Cardiac fibroblast (primary cell): Measurements from ENCODE around the gene SLC31A1.
"Not testable (repeated sequence)": the region's sequence is repeated elsewhere in the genome, so short reads cannot be mapped to it uniquely, and the experiment has no call there.

Experiments
- DNase-seq, 2 donors: peaks; one replicate each; pipeline versions ENCODE4 v3.0.0 to v3.0.0-alpha.2; 2010; ENCODE audit warnings: low read depth in 2 of 2
- H3K4me3 ChIP-seq, 2 donors: replicated peaks in 1 of 2; 1 replicate in 1 of 2; 2 replicates in 1 of 2; pipeline ENCODE4 v1.5.1; 2011; ENCODE audit warnings: low read depth in 2 of 2, low read length in 2 of 2, mild to moderate bottlenecking in 2 of 2, moderate library complexity in 1 of 2
- TF ChIP-seq, protein P1 (sequence below): IDR thresholded peaks from one replicate; pipeline ENCODE4 v1.5.1; 2011; ENCODE audit warnings: low read depth, mild to moderate bottlenecking, low read length, inconsistent platforms

The SLC31A1 gene

DNA sequence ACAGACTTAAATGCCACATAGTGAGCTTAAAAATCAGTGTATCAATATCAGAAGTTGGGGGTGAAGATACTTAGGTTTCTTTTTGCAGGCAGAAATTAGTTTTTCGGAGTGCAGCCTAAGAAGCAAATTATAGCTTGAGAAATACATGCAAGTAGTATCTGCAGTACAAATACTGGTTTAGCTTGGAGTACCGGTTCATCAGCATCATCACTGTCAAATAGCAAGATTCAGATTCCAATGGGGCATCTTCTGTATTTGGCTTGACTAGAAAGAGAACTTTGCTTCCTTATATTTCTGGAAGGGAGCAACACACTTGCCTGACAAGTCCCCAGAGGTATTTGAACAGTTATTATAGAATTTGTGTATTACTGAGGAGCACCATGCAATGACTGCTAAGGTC is 19.8 kb downstream of the SLC31A1 start:
- H3K4me3 ChIP-seq, result no peak overlapping the region
- no peak for DNase-seq
- TF ChIP-seq, protein P1, sequence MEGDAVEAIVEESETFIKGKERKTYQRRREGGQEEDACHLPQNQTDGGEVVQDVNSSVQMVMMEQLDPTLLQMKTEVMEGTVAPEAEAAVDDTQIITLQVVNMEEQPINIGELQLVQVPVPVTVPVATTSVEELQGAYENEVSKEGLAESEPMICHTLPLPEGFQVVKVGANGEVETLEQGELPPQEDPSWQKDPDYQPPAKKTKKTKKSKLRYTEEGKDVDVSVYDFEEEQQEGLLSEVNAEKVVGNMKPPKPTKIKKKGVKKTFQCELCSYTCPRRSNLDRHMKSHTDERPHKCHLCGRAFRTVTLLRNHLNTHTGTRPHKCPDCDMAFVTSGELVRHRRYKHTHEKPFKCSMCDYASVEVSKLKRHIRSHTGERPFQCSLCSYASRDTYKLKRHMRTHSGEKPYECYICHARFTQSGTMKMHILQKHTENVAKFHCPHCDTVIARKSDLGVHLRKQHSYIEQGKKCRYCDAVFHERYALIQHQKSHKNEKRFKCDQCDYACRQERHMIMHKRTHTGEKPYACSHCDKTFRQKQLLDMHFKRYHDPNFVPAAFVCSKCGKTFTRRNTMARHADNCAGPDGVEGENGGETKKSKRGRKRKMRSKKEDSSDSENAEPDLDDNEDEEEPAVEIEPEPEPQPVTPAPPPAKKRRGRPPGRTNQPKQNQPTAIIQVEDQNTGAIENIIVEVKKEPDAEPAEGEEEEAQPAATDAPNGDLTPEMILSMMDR, result no peak

DNA sequence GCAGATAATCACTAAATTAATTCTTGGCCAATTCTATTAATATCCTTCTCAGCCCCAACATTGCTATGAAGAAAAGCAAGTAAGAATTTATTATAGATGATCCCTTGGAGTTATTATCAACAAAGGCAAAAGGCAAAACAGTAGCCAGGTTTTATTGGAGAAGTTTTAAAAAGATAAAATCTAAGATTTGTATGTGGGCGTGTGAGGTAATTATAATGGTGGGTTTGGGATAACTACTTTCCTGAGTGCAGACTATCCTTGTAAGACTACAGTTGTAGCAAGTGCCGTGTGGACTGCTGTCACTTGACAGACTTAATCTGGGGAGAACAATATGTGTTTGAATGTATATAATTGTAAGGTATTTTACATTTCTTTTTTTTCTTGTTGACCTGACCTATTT is 23.2 kb downstream of the SLC31A1 start:
- no peak overlapping the region for H3K4me3 ChIP-seq
- TF ChIP-seq, protein P1, result no peak
- DNase-seq, result no peak

DNA sequence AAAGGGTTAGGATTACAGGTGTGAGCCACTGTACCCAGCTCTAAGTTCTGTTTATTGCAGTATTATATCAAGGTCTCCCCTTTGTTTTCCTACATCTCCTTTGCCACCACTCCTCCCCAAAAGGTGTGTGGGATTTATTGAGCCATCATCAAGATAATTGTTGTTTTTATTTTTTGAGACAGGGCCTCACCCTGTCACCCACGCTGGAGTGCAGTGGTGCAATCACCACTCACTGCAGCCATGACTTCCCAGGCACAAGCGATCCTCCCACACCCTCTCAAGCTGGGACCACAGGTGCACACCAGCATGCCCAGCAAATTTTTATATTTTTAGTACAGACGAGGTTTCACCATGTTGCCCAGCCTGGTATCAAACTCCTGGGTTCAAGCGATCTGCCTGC is 24.6 kb downstream of the SLC31A1 start:
- no peak for DNase-seq
- no peak overlapping the region for H3K4me3 ChIP-seq
- TF ChIP-seq, protein P1, result no peak

GRCh38 chr9:113246928-113247327 is 25.6 kb downstream of the SLC31A1 start:
- DNase-seq, result no peak
- H3K4me3 ChIP-seq, result no peak overlapping the region
- TF ChIP-seq, protein P1, result no peak

DNA sequence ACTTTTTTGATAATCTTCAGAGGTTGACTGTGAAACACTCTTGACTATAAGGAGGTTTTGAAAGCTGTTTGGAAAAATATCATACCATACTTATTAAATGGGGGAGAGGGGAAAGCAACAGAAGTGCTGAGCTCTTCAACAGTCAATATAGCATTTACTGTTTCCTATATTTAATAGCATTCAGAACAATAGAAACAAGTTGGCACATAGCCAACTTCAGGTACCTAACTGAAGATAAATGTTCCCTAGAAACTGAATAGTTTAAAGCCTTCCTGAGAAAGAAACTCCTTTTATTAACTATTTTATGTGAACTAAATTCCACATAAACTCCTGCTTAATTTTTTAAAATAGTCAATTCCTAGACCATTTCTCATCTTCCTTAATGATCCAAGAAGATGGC is 26.3 kb downstream of the SLC31A1 start:
- TF ChIP-seq, protein P1, result no peak
- DNase-seq, result no peak

DNA sequence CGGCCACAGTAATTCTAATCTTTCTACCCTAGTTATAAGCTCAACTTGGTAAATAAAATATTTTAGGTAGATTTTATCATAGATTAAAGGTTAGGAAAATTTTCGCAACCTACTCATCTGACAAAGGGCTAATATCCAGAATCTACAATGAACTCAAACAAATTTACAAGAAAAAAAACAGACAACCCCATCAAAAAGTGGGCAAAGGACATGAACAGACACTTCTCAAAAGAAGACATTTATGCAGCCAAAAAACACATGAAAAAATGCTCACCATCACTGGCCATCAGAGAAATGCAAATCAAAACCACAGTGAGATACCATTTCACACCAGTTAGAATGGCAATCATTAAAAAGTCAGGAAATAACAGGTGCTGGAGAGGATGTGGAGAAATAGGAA is 28.3 kb downstream of the SLC31A1 start:
- H3K4me3 ChIP-seq, DNase-seq: not testable (repeated sequence)

More for the DNA sequence above, 26.3 kb downstream of the SLC31A1 start:
- no peak overlapping the region for H3K4me3 ChIP-seq

DNA sequence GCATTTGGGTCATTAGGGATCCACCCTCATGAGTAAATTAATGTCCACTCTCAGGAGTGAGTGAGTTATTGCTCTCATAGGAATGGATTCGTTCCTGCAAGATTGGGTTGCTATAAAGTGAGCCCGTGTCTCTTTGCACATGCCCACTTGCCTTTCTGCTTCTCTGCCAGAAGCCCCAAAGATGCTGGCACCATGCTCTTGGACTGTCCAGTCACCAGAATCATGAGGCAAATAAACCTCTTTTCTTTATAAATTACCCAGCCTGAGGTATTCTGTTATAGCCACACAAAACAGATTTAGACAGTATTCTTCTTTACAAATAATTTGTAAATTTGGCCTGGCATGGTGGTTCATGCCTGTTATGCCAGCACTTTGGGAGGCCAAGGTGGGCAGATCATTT is 29.5 kb downstream of the SLC31A1 start:
- DNase-seq, result no peak
- TF ChIP-seq, protein P1, result no peak

More for the DNA sequence above, 29.5 kb downstream of the SLC31A1 start:
- no peak overlapping the region for H3K4me3 ChIP-seq
